Measurements from ENCODE around the gene RAB4A. TPM values are rescaled to one million over a fixed set of nuclear protein-coding genes. Genes with fewer than 3 reads are reported as not detected.

Gene RAB4A
- total and polyA plus RNA-seq, 10 of the 15 experiments (the other 5 are each of a cell fraction or from before 2014, with no cell fraction given), result 4.0 to 35.8 (median 17.7) TPM

GRCh38 chr1:229268505-229268904 is 2.4 kb upstream of the RAB4A start:
- DNase-seq (ENCODE audit: low read depth, low spot score), result no peak
- BruUV-seq (replicated peaks), result no TSS peak
- TF ChIP-seq JUNB (IDR thresholded peaks at IDR 0.05) (no peak), FOXM1 (IDR thresholded peaks at IDR 0.05; ENCODE audit: low read depth, low read length) (no peak), ZBTB11 (CRISPR knock-in tag; IDR thresholded peaks at IDR 0.05) (no peak), CHD2 (IDR thresholded peaks at IDR 0.05; ENCODE audit: borderline replicate concordance, low read depth, low read length) (no peak), BCL11A (IDR thresholded peaks at IDR 0.05; ENCODE audit: low read depth, low read length) (no peak), TBL1XR1 (IDR thresholded peaks at IDR 0.05; ENCODE audit: low read depth, low read length) (no peak), RAD51 (IDR thresholded peaks at IDR 0.05) (no peak), FOXK2 (IDR thresholded peaks at IDR 0.05) (no peak), ZNF274 (IDR thresholded peaks at IDR 0.05; ENCODE audit: insufficient read depth, insufficient read length) (no peak), RFX5 (IDR thresholded peaks at IDR 0.05; ENCODE audit: low read depth, low read length) (no peak), STAT1 (conservative IDR thresholded peaks at IDR 0.05) (no peak), KDM1A (IDR thresholded peaks at IDR 0.05; ENCODE audit: borderline replicate concordance) (no peak), USF1 (IDR thresholded peaks at IDR 0.05; ENCODE audit: borderline replicate concordance, extremely low read length, insufficient read depth, low read depth, low read length) (no peak), RBBP5 (conservative IDR thresholded peaks at IDR 0.05) (no peak), MYC (IDR thresholded peaks at IDR 0.05; ENCODE audit: insufficient read depth, insufficient read length, insufficient replicate concordance, low read length, severe bottlenecking) (no peak), PAX8 (IDR thresholded peaks at IDR 0.05) (no peak), SMARCA5 (IDR thresholded peaks at IDR 0.05) (no peak), YBX1 (IDR thresholded peaks at IDR 0.05) (no peak), USF2 (IDR thresholded peaks at IDR 0.05; ENCODE audit: borderline replicate concordance, low read depth, low read length) (no peak)
- intact Hi-C loops (cut with micrococcal nuclease; ENCODE audit: unreplicated experiment), result no loop called here
- ChIA-PET RAD21 (ENCODE audit: unreplicated experiment) (no interaction called here), CTCF (interaction anchor here (1.9 to 2.1 kb wide), 2 partner anchors 10 to 213 kb away, joined by 6 to 7 read pairs; no protein-coding TSS in a partner anchor), SMC1A (ENCODE audit: uncharacterized antibody, unreplicated experiment) (interaction anchor here (1.6 kb wide), 1 partner anchor 211 kb away, joined by 4 read pairs; no protein-coding TSS in a partner anchor), POLR2A (no interaction called here)
- in situ Hi-C loops (cut with MboI), result no loop called here
- 29% methylated on average over 2 of the region's 2 CpGs for WGBS (ENCODE audit: insufficient coverage, insufficient replicate concordance, low lambda C conversion rate, missing lambda C conversion rate)
- Histone ChIP-seq H2AFZ (ENCODE audit: control insufficient read depth, low read depth, low read length) (no peak overlapping the region), H3K27me3 (replicated peaks in 1 of 2; ENCODE audit: control insufficient read depth in 2 of 2, insufficient read depth in 2 of 2, low read length in 1 of 2) (no peaks in the 10 kb centered on the region), H3K4me2 (ENCODE audit: control insufficient read depth, insufficient read depth) (no peak overlapping the region), H3K79me2 (ENCODE audit: control insufficient read depth, insufficient read depth, low read length) (peaks cover 14% of the 10 kb centered on the region), H3K9me3 (replicated peaks; ENCODE audit: control insufficient read depth, insufficient read depth, low read length) (no peaks in the 10 kb centered on the region; the same call in 1 of the 3 replicates), H3K4me3 (no peak overlapping the region), H3K27ac (ENCODE audit: control insufficient read depth, insufficient read depth) (no peak overlapping the region), H4K20me1 (ENCODE audit: control insufficient read depth, insufficient read depth) (no peaks in the 10 kb centered on the region), H3K36me3 (ENCODE audit: control insufficient read depth in 2 of 2, insufficient read depth in 2 of 2, low read length in 1 of 2) (no peaks in the 10 kb centered on the region), H3K4me1 (ENCODE audit: control insufficient read depth, insufficient read depth, low read length) (peaks cover 9% of the 10 kb centered on the region), H3K9ac (ENCODE audit: control insufficient read depth, insufficient read depth, low read length) (no peak overlapping the region)
- no peak for FAIRE-seq
- ATAC-seq, result no peak
